Right atrium auricular region (tissue), 2 donors: ENCODE data around the gene ABCC6. TPM values are rescaled to one million over a fixed set of nuclear protein-coding genes. Genes with fewer than 3 reads are reported as not detected.
A peak's percentile ranks its signal among the peaks of the same experiment; 100 is the strongest.
"Not testable (repeated sequence)": the region's sequence is repeated elsewhere in the genome, so short reads cannot be mapped to it uniquely, and the experiment has no call there.

Experiments
- DNase-seq: peaks from one replicate; pipeline ENCODE4 v3.0.0-alpha.2; 2019; ENCODE audit warnings: low spot score
- H3K27ac ChIP-seq, 2 donors: fragments of 200-600 bp; sonication (generic); 1 replicate in 1 of 2; 2 replicates in 1 of 2; pipeline ENCODE4 v1.5.1; 2016 to 2019
- H3K27me3 ChIP-seq, 2 donors: fragments of 200-600 bp; sonication (generic); one replicate each; pipeline versions ENCODE4 v1.5.1 to v1.6.0; 2017 to 2019
- H3K36me3 ChIP-seq: fragments of 200-600 bp; sonication (generic); one replicate; pipeline ENCODE4 v1.5.1; 2016
- H3K4me1 ChIP-seq, 2 donors: fragments of 200-600 bp; sonication (generic); one replicate each; pipeline versions ENCODE4 v1.5.1 to v1.6.0; 2017 to 2019
- H3K4me3 ChIP-seq, 2 donors: fragments of 200-600 bp; sonication (generic); 1 replicate in 1 of 2; 2 replicates in 1 of 2; pipeline ENCODE4 v1.5.1; 2017 to 2019; ENCODE audit warnings: mild to moderate bottlenecking in 1 of 2, moderate library complexity in 1 of 2
- H3K9me3 ChIP-seq, 2 donors: fragments of 200-600 bp; sonication (generic); one replicate each; pipeline ENCODE4 v1.5.1; 2019
- total RNA-seq, 2 donors: library from RNA; depleted of rRNA; stranded (reverse); fragments of >200 nt; gene quantifications; one replicate each; pipeline ENCODE4 v1.1.0, GENCODE V29; 2016
- TF ChIP-seq, protein P1 (sequence below), 2 donors: fragments of 200-600 bp; sonication (generic); IDR thresholded peaks; one replicate each; pipeline ENCODE4 v1.5.1; 2019; ENCODE audit warnings: antibody characterized with exemption in 2 of 2

The ABCC6 gene
- total RNA-seq, 2 donors from 2014 or later, result 0.52 to 1.8 TPM

DNA sequence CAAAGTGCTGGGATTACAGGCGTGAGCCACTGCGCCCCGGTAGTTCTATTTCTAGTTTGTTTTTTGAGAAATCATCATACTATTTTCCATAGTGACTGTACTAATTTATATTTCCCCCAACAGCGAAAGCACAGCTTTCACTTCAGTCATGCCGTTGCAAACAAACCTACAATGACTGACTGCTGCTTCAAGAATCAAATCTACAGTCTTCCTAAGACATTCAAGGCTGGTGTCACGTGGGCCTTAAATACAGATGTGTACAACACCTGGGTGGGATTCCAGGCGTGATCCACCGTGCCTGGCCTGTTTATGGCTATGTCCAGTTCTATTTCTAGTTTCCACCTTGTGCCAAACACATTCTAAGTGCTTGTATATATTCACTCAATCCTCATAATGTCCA lies 72.0 kb downstream of the ABCC6 start:
- H3K36me3 ChIP-seq, result no peaks in the 10 kb centered on the region
- H3K4me1 ChIP-seq, result peaks cover 0 to 16% of the 10 kb centered on the region in 2 donors
- H3K27ac ChIP-seq, result no peak overlapping the region
- H3K4me3 ChIP-seq, result no peak overlapping the region
- no peaks in the 10 kb centered on the region for H3K9me3 ChIP-seq
- no peak for DNase-seq
- H3K27me3 ChIP-seq, result no peaks in the 10 kb centered on the region
- TF ChIP-seq, protein P1, sequence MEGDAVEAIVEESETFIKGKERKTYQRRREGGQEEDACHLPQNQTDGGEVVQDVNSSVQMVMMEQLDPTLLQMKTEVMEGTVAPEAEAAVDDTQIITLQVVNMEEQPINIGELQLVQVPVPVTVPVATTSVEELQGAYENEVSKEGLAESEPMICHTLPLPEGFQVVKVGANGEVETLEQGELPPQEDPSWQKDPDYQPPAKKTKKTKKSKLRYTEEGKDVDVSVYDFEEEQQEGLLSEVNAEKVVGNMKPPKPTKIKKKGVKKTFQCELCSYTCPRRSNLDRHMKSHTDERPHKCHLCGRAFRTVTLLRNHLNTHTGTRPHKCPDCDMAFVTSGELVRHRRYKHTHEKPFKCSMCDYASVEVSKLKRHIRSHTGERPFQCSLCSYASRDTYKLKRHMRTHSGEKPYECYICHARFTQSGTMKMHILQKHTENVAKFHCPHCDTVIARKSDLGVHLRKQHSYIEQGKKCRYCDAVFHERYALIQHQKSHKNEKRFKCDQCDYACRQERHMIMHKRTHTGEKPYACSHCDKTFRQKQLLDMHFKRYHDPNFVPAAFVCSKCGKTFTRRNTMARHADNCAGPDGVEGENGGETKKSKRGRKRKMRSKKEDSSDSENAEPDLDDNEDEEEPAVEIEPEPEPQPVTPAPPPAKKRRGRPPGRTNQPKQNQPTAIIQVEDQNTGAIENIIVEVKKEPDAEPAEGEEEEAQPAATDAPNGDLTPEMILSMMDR (IDR thresholded peaks at IDR 0.05), result no peak

DNA sequence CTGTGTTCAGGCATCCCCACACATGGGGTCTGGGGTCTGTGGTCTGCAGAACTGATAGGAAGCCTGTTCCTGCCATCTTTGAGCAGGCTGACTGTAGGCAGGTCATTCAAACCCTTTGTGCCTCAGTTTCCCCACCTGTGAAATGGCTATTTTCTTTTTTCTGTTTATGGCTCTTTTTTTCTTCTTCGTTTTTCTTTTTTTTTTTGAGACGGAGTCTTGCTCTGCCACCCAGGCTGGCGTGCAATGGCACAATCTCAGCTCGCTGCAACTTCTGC lies 72.5 kb downstream of the ABCC6 start:
- Histone ChIP-seq H3K27ac (peak overlapping the region; percentile 51 to 61), H3K4me1 (peaks cover 0 to 16% of the 10 kb centered on the region in 2 donors), H3K36me3 (no peaks in the 10 kb centered on the region), H3K27me3 (no peaks in the 10 kb centered on the region), H3K4me3 (no peak overlapping the region), H3K9me3 (no peaks in the 10 kb centered on the region)
- DNase-seq, result no peak
- TF ChIP-seq, protein P1 (IDR thresholded peaks at IDR 0.05), result no peak

DNA sequence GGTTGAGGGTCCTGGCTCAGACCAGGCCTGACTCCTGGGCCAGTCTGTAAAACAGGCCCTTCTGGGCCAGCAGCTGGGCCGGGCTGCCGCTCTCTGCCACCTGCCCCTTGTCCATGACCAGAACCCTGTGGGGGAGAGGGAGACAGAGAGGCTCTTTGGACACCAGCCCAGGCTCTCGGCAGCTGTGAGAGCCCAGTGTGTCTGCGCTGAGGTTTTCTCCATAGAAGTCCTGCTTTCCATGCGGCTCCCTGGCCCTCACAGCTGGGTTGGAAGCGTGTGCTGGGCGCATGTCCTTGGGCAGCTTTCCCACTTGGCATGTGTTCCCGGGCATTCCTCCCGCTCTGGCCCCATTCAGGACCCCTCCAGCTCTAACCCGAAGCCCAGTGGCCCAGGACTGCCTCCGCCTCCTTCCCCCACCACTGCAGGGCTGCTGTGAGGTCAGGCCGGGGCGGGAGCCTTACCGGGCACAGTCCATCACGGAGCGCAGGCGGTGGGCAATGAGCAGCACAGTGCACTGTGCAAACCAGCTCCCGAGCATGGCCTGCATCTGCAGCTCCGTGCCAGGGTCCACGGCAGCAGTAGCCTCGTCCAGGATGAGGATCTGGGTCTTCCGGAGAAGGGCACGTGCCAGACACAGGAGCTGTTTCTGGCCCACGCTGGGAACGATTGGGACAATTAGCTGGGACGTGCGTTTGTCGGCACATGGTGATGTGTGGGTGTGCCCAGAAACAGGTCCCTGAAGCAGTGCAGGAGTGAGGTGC lies 73.0 kb downstream of the ABCC6 start:
- DNase-seq, result peak; percentile 69
- Histone ChIP-seq H3K4me1 (peaks cover 0 to 16% of the 10 kb centered on the region in 2 donors), H3K36me3 (no peaks in the 10 kb centered on the region), H3K27me3 (no peaks in the 10 kb centered on the region), H3K9me3 (no peaks in the 10 kb centered on the region), H3K4me3 (no peak overlapping the region), H3K27ac (peak overlapping the region; percentile 51 to 61)
- TF ChIP-seq, protein P1 (IDR thresholded peaks at IDR 0.05), result no peak

DNA sequence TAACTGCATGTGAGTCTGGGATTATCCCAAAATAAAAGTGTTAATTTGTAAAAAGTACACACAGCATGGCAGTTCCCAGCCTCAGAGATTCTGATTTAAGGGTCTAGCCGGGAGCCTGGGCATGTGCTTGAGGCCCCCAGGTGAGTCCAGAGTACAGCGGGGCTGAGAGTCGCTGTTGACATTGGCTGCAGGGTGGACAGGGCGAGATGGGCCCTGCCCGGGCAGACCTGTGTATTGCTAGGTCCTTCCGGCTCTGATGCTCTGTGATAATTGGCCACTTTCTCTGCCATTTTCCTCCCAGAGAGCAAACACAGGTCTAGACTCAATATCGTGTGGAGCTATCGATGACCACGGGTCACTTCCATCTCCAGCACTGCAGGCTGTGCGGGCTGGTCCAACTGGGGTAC lies 73.6 kb downstream of the ABCC6 start:
- H3K27me3 ChIP-seq, result no peaks in the 10 kb centered on the region
- peaks cover 0 to 16% of the 10 kb centered on the region in 2 donors for H3K4me1 ChIP-seq
- H3K9me3 ChIP-seq, result no peaks in the 10 kb centered on the region
- H3K27ac ChIP-seq, result peak overlapping the region; percentile 51 to 61
- H3K4me3 ChIP-seq, result no peak overlapping the region
- no peak for DNase-seq
- H3K36me3 ChIP-seq, result no peaks in the 10 kb centered on the region
- TF ChIP-seq, protein P1 (IDR thresholded peaks at IDR 0.05), result no peak

DNA sequence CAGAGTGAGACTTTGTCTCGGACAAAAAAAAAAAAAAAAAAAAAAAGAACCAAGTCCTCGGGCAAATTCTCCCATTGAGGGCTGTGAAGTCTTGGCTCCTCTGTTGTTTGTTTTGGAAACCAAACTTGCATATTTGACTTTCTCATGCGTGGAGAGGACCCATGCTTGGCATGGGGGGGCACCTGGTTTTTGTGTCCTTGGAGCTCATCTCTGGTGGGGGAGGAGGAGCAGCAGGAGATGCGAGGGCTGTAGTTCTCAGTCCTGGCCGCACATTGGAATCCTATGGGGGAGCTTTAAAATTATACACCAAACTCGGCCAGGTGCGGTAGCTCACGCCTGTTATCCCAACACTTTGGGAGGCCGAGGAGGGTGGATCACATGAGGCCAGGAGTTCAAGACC lies 74.5 kb downstream of the ABCC6 start:
- H3K9me3 ChIP-seq, result no peaks in the 10 kb centered on the region
- no peak for DNase-seq
- TF ChIP-seq, protein P1 (IDR thresholded peaks at IDR 0.05), result no peak
- H3K27ac ChIP-seq, result no peak overlapping the region
- no peaks in the 10 kb centered on the region for H3K36me3 ChIP-seq
- H3K27me3 ChIP-seq, result no peaks in the 10 kb centered on the region
- H3K4me1 ChIP-seq, result peaks cover 0 to 16% of the 10 kb centered on the region in 2 donors
- H3K4me3 ChIP-seq, result no peak overlapping the region

DNA sequence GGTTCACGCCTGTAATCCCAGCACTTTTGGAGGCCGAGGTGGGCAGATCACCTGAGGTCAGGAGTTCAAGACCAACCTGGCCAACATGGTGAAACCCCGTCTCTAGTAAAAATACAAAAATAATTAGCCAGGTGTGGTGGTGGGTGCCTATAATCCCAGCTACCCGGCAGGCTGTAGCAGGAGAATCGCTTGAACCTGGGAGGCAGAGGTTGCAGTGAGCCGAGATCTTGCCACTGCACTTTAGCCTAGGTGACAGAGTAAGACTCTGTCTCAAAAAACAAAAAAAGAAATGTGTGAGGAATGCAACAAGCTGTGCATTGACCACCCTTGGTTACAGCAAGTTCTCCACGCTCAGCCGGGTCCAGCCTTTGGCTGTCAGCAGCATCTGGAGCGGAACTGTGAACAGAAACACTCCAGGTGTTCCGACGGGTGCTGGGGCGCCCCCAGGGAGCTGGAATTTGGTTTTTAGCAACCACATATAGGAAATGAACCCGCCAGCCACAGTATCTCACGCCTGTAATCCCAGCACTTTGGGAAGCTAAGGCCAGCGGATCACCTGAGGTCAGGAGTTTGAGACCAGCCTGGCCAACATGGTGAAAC lies 75.2 kb downstream of the ABCC6 start:
- not testable (repeated sequence) for H3K36me3 ChIP-seq, H3K27ac ChIP-seq, DNase-seq, H3K9me3 ChIP-seq, H3K4me3 ChIP-seq, H3K27me3 ChIP-seq
- H3K4me1 ChIP-seq, result peaks cover 0 to 16% of the 10 kb centered on the region in 2 donors
